GM06990 (cell line): ENCODE results near the gene TMEM208.

ENCODE experiments used
- DNase-seq: peaks from one replicate; pipeline ENCODE4 v3.0.0-alpha.2; 2011; ENCODE audit not compliant: insufficient read length; ENCODE audit errors: extremely low read depth
- H3K27me3 ChIP-seq: replicated peaks from 2 replicates; pipeline ENCODE4 v1.6.0; 2011; ENCODE audit warnings: low read length; ENCODE audit not compliant: control insufficient read depth, insufficient read depth
- H3K36me3 ChIP-seq: 2 replicates; pipeline ENCODE4 v1.5.1; 2011; ENCODE audit warnings: low read length; ENCODE audit not compliant: control insufficient read depth, insufficient read depth
- H3K4me3 ChIP-seq: replicated peaks from 2 replicates; pipeline ENCODE4 v1.5.1; 2011; ENCODE audit warnings: low read depth, mild to moderate bottlenecking, control low read depth, low read length
- CTCF ChIP-seq: IDR thresholded peaks from 2 replicates; pipeline ENCODE4 v1.5.1; 2011; ENCODE audit warnings: low read length, control low read depth, mild to moderate bottlenecking, inconsistent platforms; ENCODE audit not compliant: insufficient read depth, poor library complexity, severe bottlenecking

TMEM208 gene

GRCh38 chr16:67213197-67214019 is 13.5 kb upstream of the TMEM208 start:
- no peaks in the 10 kb centered on the region for H3K27me3 ChIP-seq
- H3K36me3 ChIP-seq, result no peaks in the 10 kb centered on the region; the same call in 1 of the 2 replicates
- no peak for DNase-seq
- no peak for TF ChIP-seq CTCF
- H3K4me3 ChIP-seq, result no peak overlapping the region

DNA sequence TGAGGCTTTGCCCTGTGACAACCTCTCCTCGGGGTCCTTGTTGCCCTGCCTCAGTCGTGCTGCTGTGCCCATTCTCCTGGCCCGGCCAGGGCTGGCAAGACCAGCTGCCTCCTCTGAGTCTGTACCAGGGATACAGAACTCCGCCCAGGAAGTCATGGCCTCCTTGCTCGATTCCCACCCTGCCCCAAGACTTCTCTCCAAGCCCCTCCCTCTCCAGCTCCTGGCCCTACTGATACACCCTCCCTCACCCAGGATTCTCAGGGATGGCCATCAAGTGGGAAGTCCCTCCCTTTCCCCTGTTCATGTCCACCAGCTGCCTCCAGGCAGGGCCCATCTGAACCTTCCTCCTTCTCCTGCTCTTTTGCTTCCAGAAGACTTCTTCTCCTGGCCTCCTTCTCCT is 11.2 kb upstream of the TMEM208 start:
- no peaks in the 10 kb centered on the region; the same call in 1 of the 2 replicates for H3K36me3 ChIP-seq
- DNase-seq, result no peak
- H3K27me3 ChIP-seq, result no peaks in the 10 kb centered on the region
- TF ChIP-seq CTCF, result no peak
- H3K4me3 ChIP-seq, result no peak overlapping the region

- DNase-seq, result no peak
- H3K4me3 ChIP-seq, result no peak overlapping the region
- H3K27me3 ChIP-seq, result no peaks in the 10 kb centered on the region
- no peaks in the 10 kb centered on the region for H3K36me3 ChIP-seq
- TF ChIP-seq CTCF, result no peak
Observed at GRCh38 chr16:67216612-67217490, 10.1 kb upstream of the TMEM208 start.

- Histone ChIP-seq H3K27me3 (no peaks in the 10 kb centered on the region), H3K4me3 (no peak overlapping the region), H3K36me3 (peaks cover 6% of the 10 kb centered on the region)
- TF ChIP-seq CTCF, result no peak
- no peak for DNase-seq
Observed at GRCh38 chr16:67223992-67224391, 2.9 kb upstream of the TMEM208 start.

DNA sequence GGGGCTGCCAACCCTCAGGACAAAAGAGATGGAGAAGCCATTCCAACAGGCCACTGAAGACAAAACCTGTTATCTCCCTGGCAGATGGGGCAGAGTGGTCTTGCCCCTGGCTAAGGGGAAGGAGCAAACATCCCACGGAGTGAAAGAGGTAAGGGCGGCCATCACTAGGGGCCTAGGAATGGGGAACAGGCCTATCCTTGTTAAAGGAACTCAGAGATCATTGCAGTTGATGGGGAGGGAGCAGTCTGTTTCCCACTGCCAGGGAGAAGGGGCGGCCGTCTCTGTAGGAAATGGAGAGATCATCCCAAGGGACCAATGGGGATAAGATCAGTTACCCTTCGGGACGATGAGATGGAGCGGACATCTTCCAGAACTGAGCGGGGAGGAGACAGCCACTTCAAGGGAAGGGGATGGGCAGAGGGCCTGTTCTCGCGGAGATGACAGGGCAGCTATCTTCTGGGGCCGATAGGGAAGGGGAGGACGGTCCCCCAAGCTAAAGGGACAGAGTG is 581 bp upstream of the TMEM208 start:
- no peak for DNase-seq
- peak overlapping the region; percentile 85 for H3K4me3 ChIP-seq
- TF ChIP-seq CTCF, result no peak
- H3K36me3 ChIP-seq, result peaks cover 26% of the 10 kb centered on the region
- H3K27me3 ChIP-seq, result no peaks in the 10 kb centered on the region
